Type B pancreatic cell (in vitro differentiated cells): ENCODE measurements around the gene HMCES. TPM values are rescaled to one million over a fixed set of nuclear protein-coding genes. Genes with fewer than 3 reads are reported as not detected.
A peak's percentile ranks its signal among the peaks of the same experiment; 100 is the strongest.

Source experiments
- DNase-seq: peaks from one replicate; pipeline ENCODE4 v3.0.0; 2021; ENCODE audit warnings: mixed read lengths; ENCODE audit not compliant: unreplicated experiment; ENCODE audit errors: extremely low spot score
- H3K27ac Mint-ChIP-seq: 2 replicates; pipeline ENCODE4 v1.8.0; 2021; ENCODE audit warnings: mild to moderate bottlenecking, mixed read lengths
- H3K27me3 Mint-ChIP-seq: 2 replicates; pipeline ENCODE4 v1.8.0; 2021; ENCODE audit warnings: mixed read lengths
- H3K36me3 Mint-ChIP-seq: 2 replicates; pipeline ENCODE4 v1.8.0; 2021; ENCODE audit warnings: mixed read lengths
- H3K4me1 Mint-ChIP-seq: one replicate; pipeline ENCODE4 v1.8.0; 2021; ENCODE audit warnings: mixed read lengths; ENCODE audit not compliant: unreplicated experiment
- H3K4me3 Mint-ChIP-seq: 2 replicates; pipeline ENCODE4 v1.8.0; 2021; ENCODE audit warnings: mild to moderate bottlenecking, mixed read lengths
- H3K9me3 Mint-ChIP-seq: 2 replicates; pipeline ENCODE4 v1.8.0; 2021; ENCODE audit warnings: mixed read lengths
- CTCF ChIP-seq: fragments of 200-600 bp; sonication (generic); conservative IDR thresholded peaks from 2 replicates; pipeline ENCODE4 v1.5.0; 2021; ENCODE audit warnings: antibody characterized with exemption, mild to moderate bottlenecking
- total RNA-seq: library from RNA; stranded (reverse); gene quantifications from 2 replicates; pipeline ENCODE4 v1.2.1, GENCODE V29; 2021; ENCODE audit warnings: low replicate concordance

HMCES gene
- total RNA-seq, 1 donor from 2014 or later: 34.9 TPM

GRCh38 chr3:129271674-129272073 is 7.0 kb upstream of the HMCES start:
- H3K27ac Mint-ChIP-seq: no peak overlapping the region
- peaks cover 35% of the 10 kb centered on the region for H3K36me3 Mint-ChIP-seq
- no peaks in the 10 kb centered on the region for H3K4me1 Mint-ChIP-seq
- H3K9me3 Mint-ChIP-seq: no peaks in the 10 kb centered on the region
- no peak for DNase-seq
- no peak overlapping the region for H3K4me3 Mint-ChIP-seq
- H3K27me3 Mint-ChIP-seq: no peaks in the 10 kb centered on the region
- TF ChIP-seq CTCF: no peak

- Mint-ChIP-seq H3K4me1 (peaks cover 19% of the 10 kb centered on the region), H3K36me3 (peaks cover 20% of the 10 kb centered on the region), H3K27ac (no peak overlapping the region), H3K4me3 (no peak overlapping the region), H3K27me3 (no peaks in the 10 kb centered on the region), H3K9me3 (no peaks in the 10 kb centered on the region)
- no peak for TF ChIP-seq CTCF
- no peak for DNase-seq
These were observed 2.3 kb upstream of the HMCES start for GRCh38 chr3:129276385-129276784.

- DNase-seq: no peak
- peaks cover 19% of the 10 kb centered on the region for H3K4me1 Mint-ChIP-seq
- no peaks in the 10 kb centered on the region for H3K9me3 Mint-ChIP-seq
- no peak for TF ChIP-seq CTCF
- H3K4me3 Mint-ChIP-seq: peak overlapping the region; percentile 96
- H3K27me3 Mint-ChIP-seq: no peaks in the 10 kb centered on the region
- peaks cover 21% of the 10 kb centered on the region for H3K36me3 Mint-ChIP-seq
- H3K27ac Mint-ChIP-seq: peak overlapping the region; percentile 98
These were observed 820 bp upstream of the HMCES start for GRCh38 chr3:129277829-129278271.

GRCh38 chr3:129278966-129279906 is 566 bp downstream of the HMCES start:
- H3K9me3 Mint-ChIP-seq: no peaks in the 10 kb centered on the region
- H3K36me3 Mint-ChIP-seq: peaks cover 17% of the 10 kb centered on the region
- peak overlapping the region; percentile 98 for H3K27ac Mint-ChIP-seq
- DNase-seq: no peak
- H3K27me3 Mint-ChIP-seq: no peaks in the 10 kb centered on the region
- TF ChIP-seq CTCF: no peak
- H3K4me1 Mint-ChIP-seq: peaks cover 19% of the 10 kb centered on the region
- H3K4me3 Mint-ChIP-seq: peak overlapping the region; percentile 98

- Mint-ChIP-seq H3K27me3 (no peaks in the 10 kb centered on the region), H3K27ac (no peak overlapping the region), H3K4me3 (peak overlapping the region; percentile 98), H3K9me3 (no peaks in the 10 kb centered on the region), H3K4me1 (peaks cover 19% of the 10 kb centered on the region), H3K36me3 (peaks cover 12% of the 10 kb centered on the region)
- no peak for DNase-seq
- no peak for TF ChIP-seq CTCF
These were observed 1.5 kb downstream of the HMCES start for GRCh38 chr3:129280183-129280582.
